OCI-LY3 (cell line): ENCODE data around the gene XPNPEP2.

ENCODE experiments used
- H2AFZ ChIP-seq: fragments of 200-600, 300-600 bp; shearing (Covaris generic); 2 replicates; pipeline ENCODE4 v1.6.0; 2014; ENCODE audit warnings: antibody characterized with exemption, low read depth, low read length
- H3K27ac ChIP-seq: fragments of 200-600, 300-600 bp; sonication (generic); 2 replicates; pipeline ENCODE4 v1.5.1; 2014; ENCODE audit warnings: mild to moderate bottlenecking, low read length, moderate library complexity, mixed read lengths
- H3K27me3 ChIP-seq: fragments of 200-600, 300-600 bp; sonication (generic); 2 replicates; pipeline ENCODE4 v1.6.1; 2014; ENCODE audit warnings: low read depth, low read length, mixed read lengths
- H3K36me3 ChIP-seq: fragments of 200-600, 300-600 bp; sonication (generic); replicated peaks from 2 replicates; pipeline ENCODE3; 2014; ENCODE audit warnings: low read depth, low read length, mixed read lengths
- H3K4me1 ChIP-seq: fragments of 300-600, 200-600 bp; sonication (generic); 2 replicates; pipeline ENCODE4 v1.6.1; 2014; ENCODE audit warnings: low read length, mixed read lengths
- H3K4me2 ChIP-seq: fragments of 200-600, 300-600 bp; sonication (generic); 2 replicates; pipeline ENCODE4 v1.6.1; 2014; ENCODE audit warnings: low read length, mixed read lengths
- H3K4me3 ChIP-seq: fragments of 300-600, 200-600 bp; sonication (generic); 2 replicates; pipeline ENCODE4 v1.5.1; 2014; ENCODE audit warnings: antibody characterized with exemption, mild to moderate bottlenecking, low read length, moderate library complexity
- H3K79me2 ChIP-seq: fragments of 300-600, 200-600 bp; shearing (Covaris generic); 2 replicates; pipeline ENCODE4 v1.6.1; 2014; ENCODE audit warnings: mild to moderate bottlenecking, low read length, mixed read lengths
- H3K9ac ChIP-seq: fragments of 300-600, 200-600 bp; shearing (Covaris generic); 2 replicates; pipeline ENCODE4 v1.6.0; 2014; ENCODE audit warnings: mild to moderate bottlenecking, low read length, moderate library complexity
- H3K9me3 ChIP-seq: fragments of 200-600, 300-600 bp; shearing (Covaris generic); 2 replicates; pipeline ENCODE4 v1.6.1; 2014; ENCODE audit warnings: low read length, mixed read lengths; ENCODE audit not compliant: insufficient read depth
- H4K20me1 ChIP-seq: fragments of 200-600, 300-600 bp; sonication (generic); 2 replicates; pipeline ENCODE4 v1.6.1; 2016; ENCODE audit warnings: low read length, mixed read lengths; ENCODE audit not compliant: insufficient read depth
- EZH2phosphoT487 ChIP-seq: fragments of 200-600 bp; shearing (Covaris generic); IDR thresholded peaks from 2 replicates; pipeline ENCODE4 v1.6.1; 2018; ENCODE audit warnings: antibody characterized with exemption, mixed run types, low read depth
- TF ChIP-seq, protein P1 (sequence below): fragments of 200-600, 300-600 bp; sonication (generic); IDR thresholded peaks from 2 replicates; pipeline ENCODE4 v1.5.1; 2014; ENCODE audit warnings: antibody characterized with exemption, low read length, low read depth

The XPNPEP2 gene

DNA sequence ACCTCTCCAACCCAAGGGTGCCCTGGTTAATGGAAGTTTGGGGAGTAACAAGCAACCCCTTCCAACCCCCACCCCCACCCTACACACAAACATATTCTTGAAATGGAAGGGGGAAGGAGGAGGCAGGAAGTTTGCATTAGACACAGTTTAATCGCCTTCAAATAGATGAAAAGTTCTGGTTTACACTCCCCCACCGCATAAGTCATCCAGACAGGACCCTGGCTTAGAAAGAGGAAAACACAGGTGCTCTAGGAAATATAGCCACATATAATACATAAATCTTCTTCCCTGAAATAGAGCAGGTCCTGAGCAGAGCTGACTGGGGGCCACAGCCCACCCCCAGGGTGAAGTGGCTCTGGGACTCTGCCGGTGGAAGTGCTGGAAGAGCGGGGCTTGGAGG, 66.0 kb downstream of the XPNPEP2 start:
- peaks cover 14% of the 10 kb centered on the region for H3K36me3 ChIP-seq
- H3K9ac ChIP-seq: no peak overlapping the region
- TF ChIP-seq, protein P1, sequence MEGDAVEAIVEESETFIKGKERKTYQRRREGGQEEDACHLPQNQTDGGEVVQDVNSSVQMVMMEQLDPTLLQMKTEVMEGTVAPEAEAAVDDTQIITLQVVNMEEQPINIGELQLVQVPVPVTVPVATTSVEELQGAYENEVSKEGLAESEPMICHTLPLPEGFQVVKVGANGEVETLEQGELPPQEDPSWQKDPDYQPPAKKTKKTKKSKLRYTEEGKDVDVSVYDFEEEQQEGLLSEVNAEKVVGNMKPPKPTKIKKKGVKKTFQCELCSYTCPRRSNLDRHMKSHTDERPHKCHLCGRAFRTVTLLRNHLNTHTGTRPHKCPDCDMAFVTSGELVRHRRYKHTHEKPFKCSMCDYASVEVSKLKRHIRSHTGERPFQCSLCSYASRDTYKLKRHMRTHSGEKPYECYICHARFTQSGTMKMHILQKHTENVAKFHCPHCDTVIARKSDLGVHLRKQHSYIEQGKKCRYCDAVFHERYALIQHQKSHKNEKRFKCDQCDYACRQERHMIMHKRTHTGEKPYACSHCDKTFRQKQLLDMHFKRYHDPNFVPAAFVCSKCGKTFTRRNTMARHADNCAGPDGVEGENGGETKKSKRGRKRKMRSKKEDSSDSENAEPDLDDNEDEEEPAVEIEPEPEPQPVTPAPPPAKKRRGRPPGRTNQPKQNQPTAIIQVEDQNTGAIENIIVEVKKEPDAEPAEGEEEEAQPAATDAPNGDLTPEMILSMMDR: no peak
- TF ChIP-seq EZH2phosphoT487: no peak
- peaks cover 13% of the 10 kb centered on the region for H3K4me1 ChIP-seq
- H3K4me2 ChIP-seq: no peak overlapping the region
- no peaks in the 10 kb centered on the region for H4K20me1 ChIP-seq
- no peaks in the 10 kb centered on the region for H3K27me3 ChIP-seq
- no peak overlapping the region for H3K4me3 ChIP-seq
- H2AFZ ChIP-seq: no peak overlapping the region
- H3K9me3 ChIP-seq: no peaks in the 10 kb centered on the region
- no peak overlapping the region for H3K27ac ChIP-seq
- H3K79me2 ChIP-seq: no peaks in the 10 kb centered on the region

DNA sequence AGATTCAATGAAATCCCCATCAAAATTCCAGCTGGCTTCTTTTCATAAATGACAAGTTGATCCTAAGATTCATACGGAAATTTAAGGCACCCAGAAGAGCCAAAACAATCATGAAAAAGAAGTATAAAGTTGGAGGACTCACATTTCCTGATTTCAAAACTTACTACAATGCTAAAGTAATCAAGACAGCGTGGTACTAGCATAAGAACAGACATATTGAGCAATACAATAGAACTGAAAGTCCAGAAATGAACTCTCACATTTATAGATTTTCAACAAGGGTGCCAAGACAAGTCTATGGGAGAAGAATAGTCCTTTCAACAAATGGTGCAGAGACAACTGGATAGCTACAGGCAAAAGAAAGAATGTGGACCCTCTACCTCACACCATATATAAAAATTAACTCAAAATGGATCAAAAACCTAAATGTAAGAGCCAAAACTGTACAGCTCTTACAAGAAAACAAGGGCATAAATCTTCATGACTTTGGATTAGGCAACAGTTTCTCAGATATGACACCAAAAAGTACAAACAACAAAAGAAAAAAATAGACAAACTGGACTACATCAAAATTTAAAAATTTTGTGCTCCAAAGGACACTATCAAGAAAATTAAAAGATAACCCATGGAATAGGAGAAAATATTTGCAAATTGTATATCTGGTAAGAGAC, 69.5 kb downstream of the XPNPEP2 start:
- H4K20me1 ChIP-seq: no peaks in the 10 kb centered on the region
- peaks cover 13% of the 10 kb centered on the region for H3K4me1 ChIP-seq
- H2AFZ ChIP-seq: no peak overlapping the region
- no peak overlapping the region for H3K4me3 ChIP-seq
- H3K27me3 ChIP-seq: no peaks in the 10 kb centered on the region
- H3K9me3 ChIP-seq: no peaks in the 10 kb centered on the region
- H3K9ac ChIP-seq: no peak overlapping the region
- H3K4me2 ChIP-seq: no peak overlapping the region
- TF ChIP-seq, protein P1: no peak
- TF ChIP-seq EZH2phosphoT487: no peak
- no peaks in the 10 kb centered on the region for H3K79me2 ChIP-seq
- H3K36me3 ChIP-seq: peaks cover 16% of the 10 kb centered on the region
- no peak overlapping the region for H3K27ac ChIP-seq

GRCh38 chrX:129808829-129809796, 70.3 kb downstream of the XPNPEP2 start:
- no peaks in the 10 kb centered on the region for H3K9me3 ChIP-seq
- H4K20me1 ChIP-seq: no peaks in the 10 kb centered on the region
- H3K9ac ChIP-seq: no peak overlapping the region
- TF ChIP-seq, protein P1: no peak
- TF ChIP-seq EZH2phosphoT487: no peak
- peaks cover 16% of the 10 kb centered on the region for H3K36me3 ChIP-seq
- no peak overlapping the region for H3K27ac ChIP-seq
- H3K79me2 ChIP-seq: no peaks in the 10 kb centered on the region
- peaks cover 13% of the 10 kb centered on the region for H3K4me1 ChIP-seq
- no peak overlapping the region for H2AFZ ChIP-seq
- no peak overlapping the region for H3K4me3 ChIP-seq
- peak overlapping the region; percentile 14; the same call in 1 of the 2 replicates for H3K4me2 ChIP-seq
- no peaks in the 10 kb centered on the region for H3K27me3 ChIP-seq
